AG09309 (cell line): ENCODE measurements around the gene ZNF783.

ENCODE experiments used
- DNase-seq: peaks from one replicate; pipeline ENCODE4 v3.0.0-alpha.2; 2010; ENCODE audit warnings: low read depth
- H3K4me3 ChIP-seq: 2 replicates; pipeline ENCODE4 v1.5.1; 2011; ENCODE audit warnings: mild to moderate bottlenecking, low read depth, low read length, moderate library complexity; ENCODE audit not compliant: control insufficient read depth
- TF ChIP-seq, protein P1 (sequence below): IDR thresholded peaks from 2 replicates; pipeline ENCODE4 v1.5.1; 2011; ENCODE audit warnings: mild to moderate bottlenecking, low read depth, low read length, inconsistent platforms; ENCODE audit not compliant: insufficient read depth, control insufficient read depth; ENCODE audit errors: missing control alignments

The ZNF783 gene

DNA sequence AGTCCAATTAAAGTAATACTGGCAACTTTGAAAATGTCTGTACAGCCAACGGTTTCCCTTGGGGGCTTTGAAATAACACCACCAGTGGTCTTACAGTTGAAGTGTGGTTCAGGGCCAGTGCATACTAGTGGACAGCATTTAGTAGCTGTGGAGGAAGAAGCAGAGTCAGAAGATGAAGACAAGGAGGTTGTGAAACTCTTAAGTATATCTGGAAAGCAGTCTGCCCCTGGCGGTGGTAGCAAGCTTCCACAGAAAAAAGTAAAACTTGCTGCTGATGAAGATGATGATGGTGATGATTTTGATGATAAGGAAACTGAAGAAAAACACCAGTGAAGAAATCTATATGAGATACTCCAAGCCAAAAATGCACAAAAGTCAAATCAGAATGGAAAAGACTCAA lies 72.2 kb downstream of the ZNF783 start:
- TF ChIP-seq, protein P1, sequence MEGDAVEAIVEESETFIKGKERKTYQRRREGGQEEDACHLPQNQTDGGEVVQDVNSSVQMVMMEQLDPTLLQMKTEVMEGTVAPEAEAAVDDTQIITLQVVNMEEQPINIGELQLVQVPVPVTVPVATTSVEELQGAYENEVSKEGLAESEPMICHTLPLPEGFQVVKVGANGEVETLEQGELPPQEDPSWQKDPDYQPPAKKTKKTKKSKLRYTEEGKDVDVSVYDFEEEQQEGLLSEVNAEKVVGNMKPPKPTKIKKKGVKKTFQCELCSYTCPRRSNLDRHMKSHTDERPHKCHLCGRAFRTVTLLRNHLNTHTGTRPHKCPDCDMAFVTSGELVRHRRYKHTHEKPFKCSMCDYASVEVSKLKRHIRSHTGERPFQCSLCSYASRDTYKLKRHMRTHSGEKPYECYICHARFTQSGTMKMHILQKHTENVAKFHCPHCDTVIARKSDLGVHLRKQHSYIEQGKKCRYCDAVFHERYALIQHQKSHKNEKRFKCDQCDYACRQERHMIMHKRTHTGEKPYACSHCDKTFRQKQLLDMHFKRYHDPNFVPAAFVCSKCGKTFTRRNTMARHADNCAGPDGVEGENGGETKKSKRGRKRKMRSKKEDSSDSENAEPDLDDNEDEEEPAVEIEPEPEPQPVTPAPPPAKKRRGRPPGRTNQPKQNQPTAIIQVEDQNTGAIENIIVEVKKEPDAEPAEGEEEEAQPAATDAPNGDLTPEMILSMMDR, result peak; percentile 28
- no peak overlapping the region for H3K4me3 ChIP-seq
- no peak for DNase-seq
